IPS-11a (cell line): ENCODE results near the gene EIF4E2.

Experiments
- H3K4me3 ChIP-seq: one replicate; pipeline ENCODE4 v1.5.1; 2013; ENCODE audit warnings: low read depth, low read length, control low read depth

EIF4E2 gene

GRCh38 chr2:232592772-232593395 is 42.4 kb downstream of the EIF4E2 start:
- no peak overlapping the region for H3K4me3 ChIP-seq

- H3K4me3 ChIP-seq: no peak overlapping the region
Measured at GRCh38 chr2:232593982-232594381, 43.5 kb downstream of the EIF4E2 start.

- H3K4me3 ChIP-seq: no peak overlapping the region
Measured at GRCh38 chr2:232597362-232598079, 47.0 kb downstream of the EIF4E2 start.

- H3K4me3 ChIP-seq: no peak overlapping the region
Measured at GRCh38 chr2:232598293-232598692, 47.8 kb downstream of the EIF4E2 start.

GRCh38 chr2:232600053-232600773 is 49.7 kb downstream of the EIF4E2 start:
- no peak overlapping the region for H3K4me3 ChIP-seq

GRCh38 chr2:232603283-232603682 is 52.8 kb downstream of the EIF4E2 start:
- H3K4me3 ChIP-seq: no peak overlapping the region

- no peak overlapping the region for H3K4me3 ChIP-seq
Measured at GRCh38 chr2:232604535-232604934, 54.0 kb downstream of the EIF4E2 start.

- no peak overlapping the region for H3K4me3 ChIP-seq
Measured at GRCh38 chr2:232607011-232607410, 56.5 kb downstream of the EIF4E2 start.

- no peak overlapping the region for H3K4me3 ChIP-seq
Measured at GRCh38 chr2:232609607-232610006, 59.1 kb downstream of the EIF4E2 start.

GRCh38 chr2:232610081-232610480 is 59.6 kb downstream of the EIF4E2 start:
- H3K4me3 ChIP-seq: no peak overlapping the region

GRCh38 chr2:232611061-232611460 is 60.6 kb downstream of the EIF4E2 start:
- no peak overlapping the region for H3K4me3 ChIP-seq

- H3K4me3 ChIP-seq: no peak overlapping the region
Measured at GRCh38 chr2:232611559-232612218, 61.2 kb downstream of the EIF4E2 start.

GRCh38 chr2:232613538-232614134 is 63.1 kb downstream of the EIF4E2 start:
- no peak overlapping the region for H3K4me3 ChIP-seq

- no peak overlapping the region for H3K4me3 ChIP-seq
Measured at GRCh38 chr2:232615339-232615738, 64.8 kb downstream of the EIF4E2 start.
